Measurements from ENCODE around the gene HIPK4. TPM values are rescaled to one million over a fixed set of nuclear protein-coding genes. Genes with fewer than 3 reads are reported as not detected.
A peak's percentile ranks its signal among the peaks of the same experiment; 100 is the strongest.

The HIPK4 gene
- polyA plus RNA-seq, 3 donors: 0.09 TPM; not detected in 2

DNA sequence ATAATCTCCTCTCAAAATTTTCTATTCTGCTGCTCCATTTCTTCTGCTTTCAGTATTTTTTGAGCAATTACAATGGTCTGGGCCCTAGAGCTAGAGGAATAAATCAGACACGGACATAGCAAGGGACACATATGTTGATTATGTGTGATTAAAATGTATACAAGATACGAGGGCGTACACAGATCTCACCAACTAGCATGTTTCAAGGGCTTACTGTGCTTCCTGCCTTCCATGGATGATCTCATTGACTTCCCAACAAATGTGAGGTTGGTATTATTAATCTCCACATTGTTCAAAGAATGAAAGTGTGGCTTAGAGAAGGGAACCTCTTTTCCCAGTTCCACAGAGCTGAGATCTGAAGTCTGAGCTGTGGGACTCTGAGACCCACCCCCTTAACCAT is 32.3 kb downstream of the HIPK4 start:
- H3K4me1 ChIP-seq (ENCODE audit: control insufficient read depth in 1 of 2, insufficient read depth in 2 of 2, low read length in 2 of 2): peaks cover 70 to 72% of the 10 kb centered on the region in 2 donors
- Mint-ChIP-seq H3K9me3 (peaks cover 0 to 4% (median 0%) of the 10 kb centered on the region in 7 donors), H3K4me3 (peak overlapping the region in 1 of 2 donors; percentile 9), H3K4me1 (peaks cover 69% of the 10 kb centered on the region), H3K36me3 (peaks cover 13 to 35% of the 10 kb centered on the region in 2 donors), H3K27ac (peak overlapping the region; percentile 92 to 98 (median 98)), H3K27me3 (ENCODE audit: low read depth in 3 of 3) (peaks cover 0 to 3% (median 1%) of the 10 kb centered on the region in 3 donors)
- no peak overlapping the region for H2AFZ ChIP-seq (ENCODE audit: insufficient read depth, low read depth, low read length, poor library complexity, severe bottlenecking)
- H3K9me3 ChIP-seq (replicated peaks in 1 of 2; ENCODE audit: control insufficient read depth in 1 of 2, insufficient read depth in 1 of 2, low read length in 2 of 2): no peaks in the 10 kb centered on the region
- H3K4me3 ChIP-seq (replicated peaks in 1 of 3; ENCODE audit: low read depth in 2 of 3, low read length in 3 of 3): no peak overlapping the region
- no peaks in the 10 kb centered on the region for H4K20me1 ChIP-seq (ENCODE audit: insufficient read depth, low read length)
- DNase-seq: no peak
- no peak overlapping the region for H3K9ac ChIP-seq (ENCODE audit: insufficient read depth, low read length, poor library complexity, severe bottlenecking)
- no peaks in the 10 kb centered on the region for H3K36me3 ChIP-seq (replicated peaks in 1 of 2; ENCODE audit: control insufficient read depth in 1 of 2, insufficient read depth in 2 of 2, low read length in 2 of 2)
- peaks cover 34% of the 10 kb centered on the region for H3K79me2 ChIP-seq (ENCODE audit: insufficient read depth, low read length)
- no peak overlapping the region for H3K4me2 ChIP-seq (replicated peaks; ENCODE audit: extremely low read depth, low read length, poor library complexity, severe bottlenecking)
- TF ChIP-seq, protein P1, sequence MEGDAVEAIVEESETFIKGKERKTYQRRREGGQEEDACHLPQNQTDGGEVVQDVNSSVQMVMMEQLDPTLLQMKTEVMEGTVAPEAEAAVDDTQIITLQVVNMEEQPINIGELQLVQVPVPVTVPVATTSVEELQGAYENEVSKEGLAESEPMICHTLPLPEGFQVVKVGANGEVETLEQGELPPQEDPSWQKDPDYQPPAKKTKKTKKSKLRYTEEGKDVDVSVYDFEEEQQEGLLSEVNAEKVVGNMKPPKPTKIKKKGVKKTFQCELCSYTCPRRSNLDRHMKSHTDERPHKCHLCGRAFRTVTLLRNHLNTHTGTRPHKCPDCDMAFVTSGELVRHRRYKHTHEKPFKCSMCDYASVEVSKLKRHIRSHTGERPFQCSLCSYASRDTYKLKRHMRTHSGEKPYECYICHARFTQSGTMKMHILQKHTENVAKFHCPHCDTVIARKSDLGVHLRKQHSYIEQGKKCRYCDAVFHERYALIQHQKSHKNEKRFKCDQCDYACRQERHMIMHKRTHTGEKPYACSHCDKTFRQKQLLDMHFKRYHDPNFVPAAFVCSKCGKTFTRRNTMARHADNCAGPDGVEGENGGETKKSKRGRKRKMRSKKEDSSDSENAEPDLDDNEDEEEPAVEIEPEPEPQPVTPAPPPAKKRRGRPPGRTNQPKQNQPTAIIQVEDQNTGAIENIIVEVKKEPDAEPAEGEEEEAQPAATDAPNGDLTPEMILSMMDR (IDR thresholded peaks at IDR 0.05): no peak
- H3K27me3 ChIP-seq (ENCODE audit: control insufficient read depth in 2 of 2, insufficient read depth in 2 of 2, low read length in 2 of 2): no peaks in the 10 kb centered on the region
- intact Hi-C loops (cut with micrococcal nuclease): no loop called here
- no CpG with 5 or more reads among the region's 3 CpGs for WGBS (ENCODE audit: insufficient coverage)
- peak overlapping the region; percentile 58 to 70 for H3K27ac ChIP-seq (ENCODE audit: low read depth in 1 of 2, low read length in 2 of 2)

DNA sequence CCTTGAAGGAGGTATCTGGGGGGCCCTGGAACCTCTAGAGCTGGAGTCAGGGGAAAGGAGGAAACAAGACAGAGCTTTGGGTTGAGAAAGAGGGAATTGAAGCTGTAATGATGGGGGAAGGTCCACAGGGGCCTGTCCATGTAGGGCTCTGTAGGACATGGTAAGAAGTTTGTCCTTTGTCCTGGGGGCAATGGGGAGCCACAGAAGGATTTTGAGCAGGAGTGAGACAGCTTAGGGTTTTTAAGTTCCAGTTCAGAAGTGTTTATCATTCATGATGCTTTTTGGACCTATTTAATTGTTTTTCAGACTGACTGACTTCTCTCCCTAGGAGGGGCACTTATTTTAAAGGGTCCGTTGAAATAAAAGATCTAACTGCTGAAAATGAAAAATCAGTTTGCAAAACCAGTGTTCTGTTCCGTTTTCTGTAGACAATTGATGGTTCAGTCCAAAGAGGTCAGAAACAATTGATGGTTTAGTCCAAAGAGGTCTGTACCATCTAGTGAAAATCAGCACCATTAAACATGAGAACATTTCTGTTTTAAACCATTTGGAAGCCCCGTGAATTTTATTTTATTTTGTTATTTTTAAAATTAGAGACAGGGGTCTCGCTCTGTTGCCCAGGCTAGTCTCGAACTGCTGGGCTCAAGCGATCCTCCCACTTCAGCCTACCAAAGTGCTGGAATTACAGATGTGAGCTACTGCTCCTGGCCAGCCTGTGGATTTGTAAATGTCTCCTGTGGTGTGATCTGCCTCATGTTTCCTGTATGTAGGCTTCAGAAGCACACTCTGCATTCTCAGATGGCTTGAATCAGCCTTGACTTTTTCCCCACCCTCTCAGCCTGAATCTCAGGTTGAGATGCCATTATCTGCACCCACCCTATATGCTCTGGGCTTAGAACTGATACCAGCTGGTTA is 33.0 kb downstream of the HIPK4 start:
- H3K4me3 ChIP-seq (replicated peaks in 1 of 3; ENCODE audit: low read depth in 2 of 3, low read length in 3 of 3): no peak overlapping the region
- DNase-seq: no peak
- H4K20me1 ChIP-seq (ENCODE audit: insufficient read depth, low read length): no peaks in the 10 kb centered on the region
- Mint-ChIP-seq H3K27ac (peak overlapping the region; percentile 3 to 98 (median 74)), H3K27me3 (ENCODE audit: low read depth in 3 of 3) (peaks cover 0 to 3% (median 1%) of the 10 kb centered on the region in 3 donors), H3K36me3 (peaks cover 13 to 34% of the 10 kb centered on the region in 2 donors), H3K9me3 (peaks cover 0 to 4% (median 0%) of the 10 kb centered on the region in 7 donors), H3K4me1 (peaks cover 63% of the 10 kb centered on the region), H3K4me3 (no peak overlapping the region)
- peaks cover 63 to 65% of the 10 kb centered on the region in 2 donors for H3K4me1 ChIP-seq (ENCODE audit: control insufficient read depth in 1 of 2, insufficient read depth in 2 of 2, low read length in 2 of 2)
- no peak overlapping the region for H2AFZ ChIP-seq (ENCODE audit: insufficient read depth, low read depth, low read length, poor library complexity, severe bottlenecking)
- TF ChIP-seq, protein P1 (IDR thresholded peaks at IDR 0.05): no peak
- peaks cover 29% of the 10 kb centered on the region for H3K79me2 ChIP-seq (ENCODE audit: insufficient read depth, low read length)
- no peaks in the 10 kb centered on the region for H3K36me3 ChIP-seq (replicated peaks in 1 of 2; ENCODE audit: control insufficient read depth in 1 of 2, insufficient read depth in 2 of 2, low read length in 2 of 2)
- H3K9me3 ChIP-seq (replicated peaks in 1 of 2; ENCODE audit: control insufficient read depth in 1 of 2, insufficient read depth in 1 of 2, low read length in 2 of 2): no peaks in the 10 kb centered on the region
- no peak overlapping the region for H3K4me2 ChIP-seq (replicated peaks; ENCODE audit: extremely low read depth, low read length, poor library complexity, severe bottlenecking)
- H3K27me3 ChIP-seq (ENCODE audit: control insufficient read depth in 2 of 2, insufficient read depth in 2 of 2, low read length in 2 of 2): no peaks in the 10 kb centered on the region
- H3K27ac ChIP-seq (ENCODE audit: low read depth in 1 of 2, low read length in 2 of 2): no peak overlapping the region
- intact Hi-C loops (cut with micrococcal nuclease): no loop called here
- 100% methylated on average over 1 of the region's 6 CpGs for WGBS (ENCODE audit: insufficient coverage)
- H3K9ac ChIP-seq (ENCODE audit: insufficient read depth, low read length, poor library complexity, severe bottlenecking): no peak overlapping the region

Measured in CD14-positive monocyte (primary cell).